NB4 (cell line): ENCODE data around the gene IRAK1.
A peak's percentile ranks its signal among the peaks of the same experiment; 100 is the strongest.

Experiments used
- DNase-seq: peaks from one replicate; pipeline ENCODE4 v3.0.0; 2010; ENCODE audit warnings: low read depth
- H3K4me3 ChIP-seq: one replicate; pipeline ENCODE4 v1.5.1; 2011; ENCODE audit warnings: mild to moderate bottlenecking, low read depth, low read length, moderate library complexity
- CTCF ChIP-seq: IDR thresholded peaks from one replicate; pipeline ENCODE4 v1.5.1; 2012; ENCODE audit warnings: low read depth, low read length
- MAX ChIP-seq: IDR thresholded peaks from 2 replicates; pipeline ENCODE4 v1.6.1; 2011; ENCODE audit warnings: low read depth, low read length
- MYC ChIP-seq: IDR thresholded peaks from 2 replicates; pipeline ENCODE4 v1.6.1; 2011; ENCODE audit warnings: low read depth, low read length
- POLR2A ChIP-seq: IDR thresholded peaks from 2 replicates; pipeline ENCODE4 v1.6.1; 2011; ENCODE audit warnings: mild to moderate bottlenecking; ENCODE audit not compliant: insufficient read length; ENCODE audit errors: extremely low read depth

The IRAK1 gene

GRCh38 chrX:154019633-154020528 lies at the start of gene IRAK1:
Gene IRAK1, minus strand, starts transcription at chrX:154019902. Its CDS starts 90 bp downstream, at chrX:154019812.
- DNase-seq: peak; percentile 77
- peak within 1 kb of the TSS; percentile 85 for H3K4me3 ChIP-seq
- TF ChIP-seq CTCF (no peak), MYC (peak; percentile 74), POLR2A (peak; percentile 47), MAX (peak; percentile 39; the same call in 1 of the 2 replicates)

GRCh38 chrX:154068560-154068959 lies 48.9 kb upstream of the IRAK1 start:
- no peak for TF ChIP-seq MAX
- H3K4me3 ChIP-seq: no peak overlapping the region
- peak; percentile 9 for DNase-seq

- DNase-seq: no peak
- no peak overlapping the region for H3K4me3 ChIP-seq
- TF ChIP-seq CTCF: no peak
- TF ChIP-seq MAX: no peak
- no peak for TF ChIP-seq POLR2A
- TF ChIP-seq MYC: no peak
Observed at GRCh38 chrX:154064637-154065435, 45.1 kb upstream of the IRAK1 start.

GRCh38 chrX:154063234-154063633 lies 43.5 kb upstream of the IRAK1 start:
- TF ChIP-seq POLR2A (no peak), MYC (no peak), MAX (no peak), CTCF (no peak)
- no peak overlapping the region for H3K4me3 ChIP-seq
- no peak for DNase-seq

GRCh38 chrX:154061801-154062200 lies 42.1 kb upstream of the IRAK1 start:
- no peak for DNase-seq
- no peak for TF ChIP-seq MYC
- TF ChIP-seq POLR2A: no peak
- no peak overlapping the region for H3K4me3 ChIP-seq

GRCh38 chrX:154059729-154060245 lies 40.1 kb upstream of the IRAK1 start:
- TF ChIP-seq CTCF (no peak), MYC (no peak), POLR2A (no peak), MAX (no peak)
- H3K4me3 ChIP-seq: no peak overlapping the region
- peak; percentile 21 for DNase-seq
